Gastroesophageal sphincter (tissue), 3 donors: Measurements from ENCODE around the gene CDYL2.

Experiments
- CTCF ChIP-seq, 4 experiments: fragments of 200-600 bp in 2 of 4; fragments of 450-650 bp in 2 of 4; sonication (generic) in 1 of 4; IDR thresholded peaks; one replicate each; pipeline ENCODE4 v1.5.1; 2017 to 2019; ENCODE audit warnings: antibody characterized with exemption in 4 of 4, mild to moderate bottlenecking in 2 of 4, moderate library complexity in 2 of 4
- EP300 ChIP-seq: sonication (generic); formaldehyde crosslinking; IDR thresholded peaks from one replicate; pipeline ENCODE4 v1.6.1; 2017; ENCODE audit warnings: antibody characterized with exemption, mild to moderate bottlenecking

GRCh38 chr16:80794071-80794470, 10.3 kb downstream of the CDYL2 start:
- TF ChIP-seq CTCF (IDR thresholded peaks at IDR 0.05) (no peak), EP300 (no peak)
